NT2/D1 (cell line): ENCODE measurements around the gene ETV3.

Experiments
- YY1 ChIP-seq: IDR thresholded peaks from 2 replicates; pipeline ENCODE4 v1.6.1; 2011; ENCODE audit not compliant: insufficient read length, insufficient read depth
- ZNF274 ChIP-seq: IDR thresholded peaks from 2 replicates; pipeline ENCODE4 v1.6.1; 2011; ENCODE audit warnings: mild to moderate bottlenecking, low read depth, low read length

GRCh38 chr1:157098519-157098918, 39.7 kb downstream of the ETV3 start:
- TF ChIP-seq YY1 (no peak), ZNF274 (no peak)
